Stimulated activated CD8-positive, alpha-beta memory T cell treated with anti-CD3 and anti-CD28 coated beads, Interleukin-4, amount 100 ng/mL, for 1 hour (primary cell): ENCODE measurements around the gene ADGRB3.
"Not testable (repeated sequence)": the region's sequence is repeated elsewhere in the genome, so short reads cannot be mapped to it uniquely, and the experiment has no call there.

Experiments used
- DNase-seq, 2 donors: peaks; one replicate each; pipeline ENCODE4 v3.0.0-alpha.2; 2020; ENCODE audit warnings: low read depth in 2 of 2, low spot score in 1 of 2

The ADGRB3 gene

DNA sequence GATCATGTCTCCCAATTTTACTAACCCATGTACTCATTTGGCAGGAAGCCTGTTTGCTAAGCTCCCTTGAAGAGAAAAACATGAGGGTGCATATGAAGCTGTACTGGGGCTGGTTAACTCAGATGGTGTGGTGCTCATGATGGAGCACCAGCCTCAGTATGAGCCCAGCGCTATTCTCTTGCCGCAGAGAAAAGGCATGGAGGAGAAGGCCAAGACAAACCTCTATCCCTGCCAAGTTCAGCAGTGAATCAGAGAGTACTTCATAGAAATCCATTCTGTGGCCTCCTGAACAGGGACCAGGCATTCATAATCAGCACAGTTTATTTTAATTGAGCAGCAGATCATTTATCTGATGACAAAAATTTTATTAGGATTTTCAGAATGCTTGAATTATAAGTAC lies 763.6 kb downstream of the ADGRB3 start:
- no peak for DNase-seq

DNA sequence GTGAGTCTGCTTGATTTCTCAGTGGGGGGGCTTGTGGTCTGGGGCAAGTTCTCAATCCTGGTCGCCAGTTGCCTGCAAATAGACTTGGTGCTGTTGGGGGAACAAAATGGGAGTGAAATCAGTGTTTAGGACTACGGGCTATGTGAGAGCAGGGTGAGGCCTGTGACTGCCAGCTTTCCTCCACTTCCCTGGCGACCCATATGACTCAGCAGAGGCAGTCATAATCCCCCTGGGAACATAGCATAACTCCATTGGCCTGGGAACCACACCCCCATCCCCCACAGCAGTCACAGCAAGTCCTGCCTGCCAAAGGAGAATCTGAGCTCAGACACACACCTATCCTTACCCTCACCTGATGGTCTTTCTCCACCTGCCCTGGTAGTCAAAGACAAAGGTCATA lies 773.8 kb downstream of the ADGRB3 start:
- no peak for DNase-seq

DNA sequence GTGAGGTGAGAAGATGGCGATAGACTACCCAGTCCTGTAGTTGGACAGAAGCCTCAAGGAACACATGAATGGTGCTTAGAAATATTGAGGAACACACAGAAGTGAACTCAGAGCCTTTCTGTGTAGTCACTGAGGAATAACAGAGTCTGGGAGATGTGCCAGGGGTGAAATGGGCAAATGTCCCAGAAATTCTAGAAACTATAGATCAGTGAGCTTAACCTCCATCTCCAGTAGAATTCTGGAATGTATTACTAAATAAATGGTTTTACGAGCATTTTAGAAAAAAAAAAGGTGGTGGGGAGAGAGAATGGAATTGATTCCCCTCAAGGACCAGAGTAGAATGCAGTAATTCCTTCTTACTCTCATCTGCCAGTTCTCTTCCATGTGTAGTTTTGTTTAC lies 781.7 kb downstream of the ADGRB3 start:
- no peak for DNase-seq

DNA sequence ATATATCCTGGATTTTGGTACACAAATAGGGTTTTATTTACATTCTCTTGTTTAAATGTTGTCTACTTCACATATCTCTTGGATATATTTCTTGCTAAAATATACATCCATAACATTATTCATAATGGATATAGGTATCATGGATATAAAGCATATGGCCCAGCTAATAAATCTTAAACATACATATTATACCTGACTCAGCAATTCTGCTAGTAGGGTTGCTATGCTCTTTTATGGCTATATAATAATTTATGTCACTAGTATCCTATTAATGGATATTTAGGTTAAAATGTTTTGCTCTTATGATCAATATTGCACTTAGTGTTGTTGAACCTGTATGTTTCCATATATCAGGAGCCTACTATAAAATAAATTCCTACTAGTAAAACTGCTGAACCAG lies 786.2 kb downstream of the ADGRB3 start:
- DNase-seq, result no peak

DNA sequence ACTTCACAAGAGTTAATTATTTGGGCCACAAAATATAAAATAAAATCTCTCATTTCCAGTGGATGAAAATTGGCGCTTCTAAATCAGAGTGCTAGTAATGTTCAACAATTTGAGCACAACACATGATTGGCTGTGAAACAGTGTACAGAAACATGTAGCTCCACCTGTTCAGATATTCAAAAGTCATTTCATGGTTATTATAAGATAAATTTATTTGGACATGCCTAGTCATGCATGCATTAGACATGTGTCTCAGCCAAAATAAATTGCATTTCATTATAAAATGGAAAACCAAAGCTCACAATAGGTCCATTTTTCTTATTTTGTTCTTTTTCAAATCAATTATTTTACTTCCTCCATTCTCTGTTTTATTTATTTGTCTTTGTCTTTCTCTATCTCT lies 786.9 kb downstream of the ADGRB3 start:
- DNase-seq, result no peak

DNA sequence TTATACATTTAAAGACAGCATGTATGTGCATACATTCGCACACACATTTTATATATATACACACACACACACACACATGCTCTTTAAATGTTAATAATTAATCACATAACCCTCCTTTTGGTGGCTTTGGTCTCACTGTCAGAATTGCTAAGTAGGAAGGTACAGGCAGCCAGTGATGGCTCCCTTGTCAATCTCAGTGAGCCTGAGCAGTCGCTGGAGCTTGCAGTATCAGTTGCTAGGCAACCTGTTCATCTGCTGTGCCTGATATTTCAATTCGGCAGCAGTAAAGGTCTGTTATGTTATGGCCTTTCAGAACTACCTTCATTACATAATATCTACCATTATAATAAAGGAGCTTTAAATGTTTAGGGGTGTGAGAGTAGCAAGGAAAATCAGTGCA lies 787.4 kb downstream of the ADGRB3 start:
- DNase-seq, result no peak

DNA sequence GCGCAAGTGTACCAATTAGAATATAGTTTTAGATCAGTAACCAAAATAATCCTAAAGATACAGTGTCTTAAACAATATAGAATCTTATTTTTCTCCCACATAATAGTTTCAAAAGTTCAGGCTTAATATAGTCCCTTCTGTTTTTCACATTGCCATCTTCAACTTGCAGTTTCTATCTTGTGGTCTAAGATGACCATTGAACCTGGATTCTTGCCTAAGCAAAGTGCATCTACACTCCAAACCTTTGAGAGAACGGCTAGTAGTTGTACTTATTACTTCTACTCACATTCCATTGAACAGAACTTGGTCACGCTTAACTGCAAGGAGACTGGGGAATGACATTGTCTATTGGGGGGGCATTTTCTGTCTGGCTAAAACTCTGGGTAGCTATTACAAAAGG lies 788.7 kb downstream of the ADGRB3 start:
- no peak for DNase-seq

DNA sequence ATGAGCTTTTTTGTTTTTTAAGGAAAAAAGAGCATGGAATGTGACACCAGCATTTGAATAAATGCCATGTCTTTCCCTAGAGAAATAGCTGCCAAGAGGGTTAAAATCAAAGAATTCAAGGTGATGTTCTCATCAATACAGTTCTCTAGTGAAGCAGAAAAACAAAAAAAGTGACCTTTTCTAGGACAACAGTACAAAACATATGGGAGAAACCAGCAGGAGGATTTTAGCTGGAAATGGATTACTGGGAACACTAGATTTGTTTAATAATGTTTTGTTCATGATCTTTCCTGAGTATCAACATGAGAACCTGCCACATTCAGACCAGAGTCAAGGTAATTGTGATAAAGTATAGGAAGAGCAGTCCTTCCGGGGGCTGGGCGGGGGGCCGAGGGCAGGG lies 789.5 kb downstream of the ADGRB3 start:
- DNase-seq, result no peak

DNA sequence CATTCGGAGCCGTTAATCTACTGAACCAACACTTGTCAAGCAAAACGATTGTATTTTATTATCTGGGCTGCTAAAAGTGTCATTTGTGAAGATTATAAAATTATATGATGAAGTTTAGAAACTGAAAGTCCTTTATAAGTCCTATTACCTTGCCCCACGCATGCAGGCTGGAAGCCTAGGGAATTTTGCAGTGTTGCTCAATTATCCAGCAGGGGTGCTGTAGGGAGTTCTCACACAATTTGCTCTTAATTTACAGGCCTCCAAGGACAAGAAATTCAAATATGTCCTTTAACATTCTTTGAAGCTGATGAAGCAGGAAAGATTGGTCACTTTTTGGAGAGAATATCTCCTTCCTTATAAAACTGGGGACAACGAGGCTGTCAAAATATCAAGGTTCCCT lies 792.8 kb downstream of the ADGRB3 start:
- DNase-seq, result no peak

DNA sequence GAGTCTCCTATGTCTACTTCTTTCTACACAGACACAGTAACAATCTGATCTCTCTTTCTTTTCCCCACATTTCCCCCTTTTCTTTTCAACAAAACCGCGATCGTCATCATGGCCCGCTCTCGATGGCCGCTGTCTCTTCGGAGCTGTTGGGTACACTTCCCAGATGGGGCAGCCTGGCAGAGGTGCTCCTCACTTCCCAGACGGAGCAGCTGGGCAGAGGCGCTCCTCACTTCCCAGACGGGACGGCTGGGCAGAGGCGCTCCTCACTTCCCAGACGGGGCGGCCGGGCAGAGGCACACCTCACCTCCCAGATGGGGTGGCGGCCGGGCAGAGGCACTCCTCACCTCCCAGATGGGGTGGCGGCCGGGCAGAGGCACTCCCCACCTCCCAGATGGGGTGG lies 797.1 kb downstream of the ADGRB3 start:
- DNase-seq, result not testable (repeated sequence)

DNA sequence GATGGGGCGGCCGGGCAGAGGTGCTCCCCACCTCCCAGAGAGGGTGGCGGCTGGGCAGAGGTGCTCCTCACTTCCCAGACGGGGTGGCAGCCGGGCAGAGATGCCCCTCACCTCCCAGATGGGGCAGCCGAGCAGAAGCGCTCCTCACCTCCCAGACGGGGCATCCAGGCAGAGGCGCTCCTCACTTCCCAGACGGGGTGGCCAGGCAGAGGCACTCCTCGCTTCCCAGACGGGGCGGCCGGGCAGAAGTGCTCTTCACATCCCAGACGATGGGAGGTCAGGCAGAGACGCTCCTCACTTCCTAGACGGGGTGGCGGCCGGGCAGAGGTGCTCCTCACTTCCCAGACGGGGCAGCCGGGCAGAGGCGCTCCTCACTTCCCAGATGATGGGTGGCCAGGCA lies 798.0 kb downstream of the ADGRB3 start:
- not testable (repeated sequence) for DNase-seq

DNA sequence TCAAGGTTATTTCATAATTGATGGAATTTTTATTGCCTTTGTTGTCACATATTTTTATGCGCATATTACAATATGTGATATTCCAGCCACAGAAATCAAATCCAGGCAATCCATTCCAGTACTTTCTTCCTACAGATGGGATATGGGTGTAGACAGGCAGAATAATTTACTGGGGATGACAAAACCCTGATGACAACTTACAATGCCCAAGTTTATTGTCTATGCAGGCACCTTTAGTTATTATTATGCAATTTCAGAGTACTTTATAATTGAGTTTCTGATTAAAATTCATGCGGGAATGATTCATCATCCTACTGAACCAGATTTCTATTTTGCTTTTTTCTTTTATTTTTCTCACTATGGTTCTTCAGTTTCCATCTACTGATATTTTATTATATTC lies 803.0 kb downstream of the ADGRB3 start:
- no peak for DNase-seq
